Tibial nerve (tissue), 4 donors: ENCODE data around the gene CEP85L. TPM values are rescaled to one million over a fixed set of nuclear protein-coding genes. Genes with fewer than 3 reads are reported as not detected.

ENCODE experiments used
- DNase-seq, 2 donors: peaks; one replicate each; pipeline ENCODE4 v3.0.0-alpha.2; 2019; ENCODE audit warnings: low spot score in 2 of 2
- H3K27ac ChIP-seq, 4 donors: fragments of 200-600 bp; sonication (generic) in 3 of 4; one replicate each; pipeline ENCODE4 v1.5.1; 2017 to 2019; ENCODE audit warnings: mild to moderate bottlenecking in 1 of 4
- H3K27me3 ChIP-seq, 2 donors: fragments of 200-600 bp; sonication (generic) in 1 of 2; one replicate each; pipeline versions ENCODE4 v1.5.1 to v1.6.0; 2017 to 2019
- H3K36me3 ChIP-seq, 3 donors: fragments of 200-600 bp; sonication (generic); one replicate each; pipeline ENCODE4 v1.5.1; 2018 to 2019
- H3K4me1 ChIP-seq, 4 donors: fragments of 200-600 bp; sonication (generic) in 3 of 4; one replicate each; pipeline ENCODE4 v1.5.1; 2017 to 2019
- H3K4me3 ChIP-seq, 4 donors: fragments of 200-600 bp; sonication (generic) in 3 of 4; one replicate each; pipeline ENCODE4 v1.5.1; 2017 to 2019; ENCODE audit warnings: mild to moderate bottlenecking in 1 of 4, moderate library complexity in 1 of 4
- H3K9me3 ChIP-seq, 4 donors: fragments of 200-600 bp; sonication (generic) in 3 of 4; one replicate each; pipeline ENCODE4 v1.5.1; 2017 to 2019
- EP300 ChIP-seq, 2 donors: sonication (generic); formaldehyde crosslinking; IDR thresholded peaks; one replicate each; pipeline ENCODE4 v1.6.1; 2017; ENCODE audit warnings: antibody characterized with exemption in 2 of 2, mild to moderate bottlenecking in 1 of 2
- POLR2A ChIP-seq, 2 donors: fragments of 450-650 bp; IDR thresholded peaks; one replicate each; pipeline ENCODE4 v1.6.1; 2017; ENCODE audit warnings: antibody characterized with exemption in 2 of 2, mild to moderate bottlenecking in 2 of 2, moderate library complexity in 2 of 2
- WGBS, 2 donors: methylation state at CpG; one replicate each; pipeline ENCODE4 v1.1.5; 2018; 5-methylcytosine and 5-hydroxymethylcytosine counted together
- total RNA-seq, 4 donors: library from RNA; depleted of rRNA; stranded (reverse); fragments of >200 nt; gene quantifications; one replicate each; pipeline ENCODE4 v1.1.0, GENCODE V29; 2016
- TF ChIP-seq, protein P1 (sequence below), 5 experiments: fragments of 200-600 bp in 3 of 5; fragments of 450-650 bp in 2 of 5; sonication (generic) in 3 of 5; IDR thresholded peaks; one replicate each; pipeline ENCODE4 v1.5.1; 2016 to 2019; ENCODE audit warnings: antibody characterized with exemption in 5 of 5, mild to moderate bottlenecking in 3 of 5, moderate library complexity in 2 of 5

CEP85L gene
- total RNA-seq, 4 donors from 2014 or later = 26.7 to 47.4 (median 37.8) TPM

DNA sequence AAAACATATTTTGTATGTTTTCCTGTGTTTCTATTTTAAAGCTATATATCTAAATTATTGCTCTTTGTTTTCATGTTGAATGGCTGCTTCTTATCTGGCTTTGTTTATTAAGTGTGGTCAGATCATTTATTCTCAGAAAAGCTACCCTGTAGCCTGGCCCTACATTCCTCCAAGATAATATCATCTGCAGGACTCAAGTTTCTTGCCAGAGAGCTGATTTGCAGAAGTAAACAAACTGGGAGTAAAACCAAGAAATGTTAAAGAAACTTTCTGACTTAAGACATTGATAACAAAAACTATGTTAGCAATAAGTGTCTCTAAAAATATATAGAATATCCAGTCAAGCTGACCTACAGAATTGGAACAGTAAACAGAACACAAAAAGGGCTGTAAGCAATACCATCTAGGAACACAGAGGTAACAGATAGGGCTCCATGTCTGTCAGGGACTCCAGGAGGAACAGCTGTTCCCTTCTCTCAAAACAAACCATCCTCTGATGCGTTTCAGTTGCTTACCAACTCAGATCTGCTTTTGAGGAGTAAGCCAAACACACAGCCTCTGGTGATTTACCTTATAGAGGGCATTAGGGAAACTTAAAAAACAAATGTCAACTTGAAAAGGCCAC is 17.5 kb upstream of the CEP85L start:
- Histone ChIP-seq H3K4me1 (peaks cover 0 to 47% (median 13%) of the 10 kb centered on the region in 4 donors), H3K27me3 (no peaks in the 10 kb centered on the region), H3K4me3 (no peak overlapping the region), H3K27ac (peak overlapping the region in 3 of 4 donors; percentile 29 to 76 (median 73)), H3K9me3 (no peaks in the 10 kb centered on the region), H3K36me3 (no peaks in the 10 kb centered on the region)
- DNase-seq = no peak
- 24 to 26% methylated on average over 1 of the region's 1 CpG for WGBS, 2 donors
- no peak for TF ChIP-seq EP300 (IDR thresholded peaks at IDR 0.05)
- TF ChIP-seq, protein P1, sequence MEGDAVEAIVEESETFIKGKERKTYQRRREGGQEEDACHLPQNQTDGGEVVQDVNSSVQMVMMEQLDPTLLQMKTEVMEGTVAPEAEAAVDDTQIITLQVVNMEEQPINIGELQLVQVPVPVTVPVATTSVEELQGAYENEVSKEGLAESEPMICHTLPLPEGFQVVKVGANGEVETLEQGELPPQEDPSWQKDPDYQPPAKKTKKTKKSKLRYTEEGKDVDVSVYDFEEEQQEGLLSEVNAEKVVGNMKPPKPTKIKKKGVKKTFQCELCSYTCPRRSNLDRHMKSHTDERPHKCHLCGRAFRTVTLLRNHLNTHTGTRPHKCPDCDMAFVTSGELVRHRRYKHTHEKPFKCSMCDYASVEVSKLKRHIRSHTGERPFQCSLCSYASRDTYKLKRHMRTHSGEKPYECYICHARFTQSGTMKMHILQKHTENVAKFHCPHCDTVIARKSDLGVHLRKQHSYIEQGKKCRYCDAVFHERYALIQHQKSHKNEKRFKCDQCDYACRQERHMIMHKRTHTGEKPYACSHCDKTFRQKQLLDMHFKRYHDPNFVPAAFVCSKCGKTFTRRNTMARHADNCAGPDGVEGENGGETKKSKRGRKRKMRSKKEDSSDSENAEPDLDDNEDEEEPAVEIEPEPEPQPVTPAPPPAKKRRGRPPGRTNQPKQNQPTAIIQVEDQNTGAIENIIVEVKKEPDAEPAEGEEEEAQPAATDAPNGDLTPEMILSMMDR (IDR thresholded peaks at IDR 0.05) = no peak
- TF ChIP-seq POLR2A (IDR thresholded peaks at IDR 0.05) = no peak

DNA sequence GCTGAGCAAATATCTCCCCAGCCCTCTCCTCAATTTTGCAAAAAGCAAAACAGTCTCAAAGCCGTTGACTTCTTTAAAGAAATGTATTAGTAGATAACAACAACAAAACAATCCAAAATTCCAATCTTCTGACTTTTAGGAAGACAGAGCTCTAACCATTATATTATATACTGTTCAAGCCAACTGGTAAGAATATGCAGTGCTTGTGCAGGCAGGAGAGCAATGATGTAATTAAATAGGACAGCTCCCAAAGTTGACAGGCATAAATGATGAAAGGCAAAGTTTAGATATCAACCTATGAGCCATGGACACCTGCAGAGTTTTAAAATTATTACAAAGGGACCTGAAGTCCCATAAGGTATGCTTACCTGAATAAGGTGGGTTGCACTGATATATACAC is 16.6 kb upstream of the CEP85L start:
- Histone ChIP-seq H3K4me1 (peaks cover 0 to 47% (median 13%) of the 10 kb centered on the region in 4 donors), H3K36me3 (no peaks in the 10 kb centered on the region), H3K27me3 (no peaks in the 10 kb centered on the region), H3K4me3 (no peak overlapping the region), H3K27ac (peak overlapping the region; percentile 10 to 76 (median 51)), H3K9me3 (no peaks in the 10 kb centered on the region)
- TF ChIP-seq EP300 (IDR thresholded peaks at IDR 0.05) (no peak), POLR2A (IDR thresholded peaks at IDR 0.05) (no peak)
- TF ChIP-seq, protein P1 (IDR thresholded peaks at IDR 0.05) = no peak
- DNase-seq = no peak
- 40 to 43% methylated on average over 1 of the region's 1 CpG for WGBS, 2 donors

DNA sequence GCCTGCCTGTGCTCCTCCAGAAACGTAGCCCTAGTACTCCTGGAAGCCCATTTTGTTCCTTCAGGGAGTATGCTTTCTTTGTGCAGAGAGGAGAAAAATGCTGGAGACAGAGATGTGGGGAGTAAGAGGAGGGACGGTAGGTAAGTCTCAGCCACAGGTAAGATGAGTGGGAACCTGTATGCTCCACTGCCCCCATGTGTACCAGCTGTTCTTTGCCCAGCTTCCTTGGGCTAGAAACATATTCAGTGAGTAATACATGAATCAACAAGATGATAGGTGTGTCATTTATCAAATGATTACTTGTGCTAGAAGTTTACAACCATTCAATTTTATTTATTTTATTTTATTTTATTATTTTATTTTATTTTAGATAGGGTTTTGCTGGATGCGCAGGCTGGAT is 13.6 kb upstream of the CEP85L start:
- no peaks in the 10 kb centered on the region for H3K27me3 ChIP-seq
- H3K9me3 ChIP-seq = no peaks in the 10 kb centered on the region
- TF ChIP-seq POLR2A (IDR thresholded peaks at IDR 0.05) (no peak), EP300 (IDR thresholded peaks at IDR 0.05) (no peak)
- TF ChIP-seq, protein P1 (IDR thresholded peaks at IDR 0.05) = no peak
- H3K27ac ChIP-seq = peak overlapping the region in 2 of 4 donors; percentile 32 to 71
- DNase-seq = no peak
- peaks cover 0 to 46% (median 15%) of the 10 kb centered on the region in 4 donors for H3K4me1 ChIP-seq
- H3K36me3 ChIP-seq = no peaks in the 10 kb centered on the region
- peak overlapping the region in 1 of 4 donors; percentile 25 for H3K4me3 ChIP-seq
- 33 to 72% methylated on average over 3 of the region's 3 CpGs for WGBS, 2 donors

DNA sequence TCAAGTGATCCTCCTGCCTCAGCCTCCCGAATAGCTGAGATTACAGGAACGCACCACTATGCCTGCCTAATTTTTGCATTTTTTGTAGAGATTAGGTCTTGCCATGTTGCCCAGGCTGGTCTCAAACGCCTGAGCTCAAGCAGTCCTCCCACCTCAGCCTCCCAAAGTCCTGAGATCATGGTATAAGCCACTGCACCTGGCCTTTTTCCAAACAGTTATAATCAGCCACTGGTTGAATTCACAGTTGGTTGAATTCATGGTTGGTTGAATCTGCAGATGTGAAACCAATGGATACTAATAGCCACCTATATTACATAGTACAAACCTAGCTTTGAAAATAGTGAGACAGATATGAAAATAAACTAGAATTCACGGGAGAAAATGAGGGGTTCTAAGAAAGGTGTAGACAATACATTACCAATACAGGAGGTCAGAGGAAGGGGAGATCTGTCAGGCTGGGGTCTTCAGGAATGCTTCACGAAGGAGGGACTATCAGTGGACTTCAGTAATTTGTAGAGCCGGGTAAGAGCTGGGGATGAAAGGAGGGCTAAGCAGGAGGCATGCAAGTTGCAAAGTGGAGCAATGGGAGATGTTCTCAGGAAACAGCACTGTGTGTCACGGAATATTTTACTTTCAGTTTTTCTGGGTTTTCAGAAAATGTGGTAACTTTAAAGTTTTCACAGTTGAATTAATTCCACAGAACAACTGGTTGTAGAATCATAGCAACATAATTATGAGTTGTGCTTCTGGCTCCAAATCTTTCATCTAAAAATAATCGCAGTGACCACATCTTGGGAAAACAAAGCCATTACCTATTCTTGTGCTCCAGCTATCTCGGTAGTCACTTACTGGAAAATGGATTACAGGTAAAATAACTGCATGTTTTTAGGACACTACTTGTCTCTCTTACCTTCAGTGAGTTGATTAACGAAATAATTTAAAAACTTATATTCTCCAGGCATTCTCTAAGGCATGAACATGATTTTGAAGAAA is 12.9 kb upstream of the CEP85L start:
- H3K4me3 ChIP-seq = peak overlapping the region in 2 of 4 donors; percentile 11 to 25

More for the DNA sequence above, 12.9 kb upstream of the CEP85L start:
- H3K9me3 ChIP-seq = no peaks in the 10 kb centered on the region
- WGBS, 2 donors = 73 to 81% methylated on average over 10 of the region's 10 CpGs
- H3K4me1 ChIP-seq = peaks cover 0 to 46% (median 17%) of the 10 kb centered on the region in 4 donors
- no peak for TF ChIP-seq POLR2A (IDR thresholded peaks at IDR 0.05)
- TF ChIP-seq EP300 (IDR thresholded peaks at IDR 0.05) = no peak
- TF ChIP-seq, protein P1 (IDR thresholded peaks at IDR 0.05) = no peak
- no peaks in the 10 kb centered on the region for H3K27me3 ChIP-seq
- DNase-seq = no peak
- peak overlapping the region in 3 of 4 donors; percentile 31 to 71 (median 47) for H3K27ac ChIP-seq
- no peaks in the 10 kb centered on the region for H3K36me3 ChIP-seq
